B cell (primary cell): Measurements from ENCODE around the gene GRIPAP1. TPM values are rescaled to one million over a fixed set of nuclear protein-coding genes. Genes with fewer than 3 reads are reported as not detected.

Source experiments
- ATAC-seq: fragments of 200-7000 bp; cut with Tn5 transposase; one replicate; pipeline ENCODE4 v1.10.0; 2021; ENCODE audit warnings: low read depth, mild to moderate bottlenecking, moderate number of reproducible peaks, moderate library complexity
- CTCF ChIA-PET: fragments of 350-600 bp; sonication (Branson Sonifier 250); formaldehyde crosslinking; loops from one replicate; lab custom pipeline; 2021; ENCODE audit warnings: antibody characterized with exemption, inconsistent platforms; lab: Charles Lee
- POLR2A ChIA-PET: fragments of 350-600 bp; sonication (Branson Sonifier 250); formaldehyde crosslinking; loops from one replicate; lab custom pipeline; 2021; ENCODE audit warnings: antibody characterized with exemption; lab: Charles Lee
- DNase-seq: peaks from one replicate; pipeline ENCODE4 v3.0.0; 2013
- H2AFZ ChIP-seq: 2 replicates; pipeline ENCODE4 v1.6.1; 2012; ENCODE audit warnings: mild to moderate bottlenecking, low read depth, low read length; ENCODE audit not compliant: insufficient read depth, poor library complexity, severe bottlenecking
- H3K27ac ChIP-seq, 2 donors: 1 replicate in 1 of 2; 2 replicates in 1 of 2; pipeline ENCODE4 v1.5.1; 2012 to 2013; ENCODE audit warnings: low read length in 2 of 2, mild to moderate bottlenecking in 2 of 2, moderate library complexity in 1 of 2
- H3K27me3 ChIP-seq, 4 experiments: fragments of 200-600 bp in 1 of 4; sonication (generic) in 1 of 4; replicated peaks in 1 of 4; 1 replicate in 2 of 4; 2 replicates in 2 of 4; pipeline versions ENCODE4 v1.6.1 to v1.7.0; 2013 to 2016; ENCODE audit warnings: low read length in 3 of 4, mild to moderate bottlenecking in 2 of 4, mixed read lengths in 1 of 4, moderate library complexity in 1 of 4; ENCODE audit not compliant: insufficient read depth in 4 of 4, control insufficient read depth in 3 of 4; ENCODE audit errors: control extremely low read depth in 1 of 4
- H3K36me3 ChIP-seq, 2 experiments: replicated peaks in 1 of 2; 1 replicate in 1 of 2; 2 replicates in 1 of 2; pipeline versions ENCODE4 v1.6.1 to v1.7.1; 2013; ENCODE audit warnings: low read length in 1 of 2; ENCODE audit not compliant: insufficient read depth in 2 of 2, control insufficient read depth in 1 of 2; ENCODE audit errors: control extremely low read depth in 1 of 2, extremely low read depth in 1 of 2
- H3K4me1 ChIP-seq, 2 donors: fragments of 200-600 bp in 1 of 2; sonication (generic) in 1 of 2; 1 replicate in 1 of 2; 2 replicates in 1 of 2; pipeline versions ENCODE4 v1.5.1 to v1.6.1; 2013 to 2017; ENCODE audit warnings: low read length in 2 of 2; ENCODE audit not compliant: control insufficient read depth in 2 of 2, insufficient read depth in 2 of 2
- H3K4me2 ChIP-seq: replicated peaks from 2 replicates; pipeline ENCODE3; 2012; ENCODE audit warnings: mild to moderate bottlenecking, low read depth, low read length; ENCODE audit not compliant: poor library complexity, severe bottlenecking
- H3K4me3 ChIP-seq, 5 experiments: fragments of 200-600 bp in 1 of 5; sonication (generic) in 1 of 5; 1 replicate in 3 of 5; 2 replicates in 2 of 5; pipeline versions ENCODE4 v1.5.1 to v1.7.0; 2011 to 2016; ENCODE audit warnings: low read length in 4 of 5, mild to moderate bottlenecking in 4 of 5, low read depth in 2 of 5, control low read depth in 1 of 5, moderate library complexity in 1 of 5; ENCODE audit not compliant: insufficient read depth in 1 of 5; ENCODE audit errors: control extremely low read depth in 1 of 5, extremely low read depth in 1 of 5
- H3K79me2 ChIP-seq: fragments of 200-600 bp; sonication (generic); one replicate; pipeline ENCODE4 v1.6.0; 2016; ENCODE audit warnings: low read length; ENCODE audit not compliant: control insufficient read depth, insufficient read depth
- H3K9ac ChIP-seq: fragments of 200-600 bp; sonication (generic); 2 replicates; pipeline ENCODE4 v1.6.1; 2017; ENCODE audit warnings: mild to moderate bottlenecking, low read length, moderate library complexity
- H3K9me3 ChIP-seq, 3 donors: one replicate each; pipeline versions ENCODE4 v1.6.1 to v1.7.1; 2013; ENCODE audit warnings: low read length in 2 of 3; ENCODE audit not compliant: control insufficient read depth in 2 of 3, insufficient read depth in 1 of 3; ENCODE audit errors: control extremely low read depth in 1 of 3
- H4K20me1 ChIP-seq: 2 replicates; pipeline ENCODE4 v1.6.0; 2012; ENCODE audit warnings: mild to moderate bottlenecking, low read length; ENCODE audit not compliant: insufficient read depth, control insufficient read depth, poor library complexity, severe bottlenecking
- H3K27ac Mint-ChIP-seq: one replicate; pipeline ENCODE4 v1.8.0; 2021; ENCODE audit warnings: mixed read lengths
- H3K27me3 Mint-ChIP-seq: one replicate; pipeline ENCODE4 v1.8.0; 2021; ENCODE audit warnings: mixed read lengths
- H3K4me1 Mint-ChIP-seq: one replicate; pipeline ENCODE4 v1.8.0; 2021; ENCODE audit warnings: mixed read lengths
- H3K4me3 Mint-ChIP-seq: one replicate; pipeline ENCODE4 v1.8.0; 2021; ENCODE audit warnings: mixed read lengths
- H3K9me3 Mint-ChIP-seq: one replicate; pipeline ENCODE4 v1.8.0; 2022; ENCODE audit warnings: mixed read lengths; ENCODE audit not compliant: insufficient read depth
- CTCF ChIP-seq: fragments of 200-600 bp; IDR thresholded peaks from one replicate; pipeline ENCODE4 v1.8.0; 2022; ENCODE audit warnings: antibody characterized with exemption, mild to moderate bottlenecking
- EZH2 ChIP-seq: IDR thresholded peaks from 2 replicates; pipeline ENCODE4 v1.6.1; 2012; ENCODE audit warnings: borderline replicate concordance, low read depth, mild to moderate bottlenecking, moderate library complexity, low read length; ENCODE audit not compliant: insufficient read depth, poor library complexity, severe bottlenecking
- WGBS: methylation state at CpG from one replicate; pipeline ENCODE4 v1.1.5; 2013; ENCODE audit warnings: missing lambda C conversion rate; ENCODE audit not compliant: insufficient coverage; 5-methylcytosine and 5-hydroxymethylcytosine counted together
- intact Hi-C: fragments of 100-400 bp; cut with micrococcal nuclease; formaldehyde crosslinking; loops from one replicate; pipeline ENCODE4 v1.10.0; 2022
- polyA plus RNA-seq: library from polyadenylated mRNA; depleted of rRNA; stranded (reverse); fragments of >200 nt; gene quantifications from 2 replicates; pipeline ENCODE4 v1.2.3, GENCODE V29; 2012
- total RNA-seq, 2 donors: library from RNA; stranded (reverse); fragments of 120-200 nt in 1 of 2; gene quantifications; 1 replicate in 1 of 2; 2 replicates in 1 of 2; pipeline versions ENCODE4 v1.2.3 to v1.2.4, GENCODE V29; 2013 to 2022

The GRIPAP1 gene
- total and polyA plus RNA-seq, 2 donors (not counting 1 experiment from before 2014, with no cell fraction given): 70.7 to 143 TPM

DNA sequence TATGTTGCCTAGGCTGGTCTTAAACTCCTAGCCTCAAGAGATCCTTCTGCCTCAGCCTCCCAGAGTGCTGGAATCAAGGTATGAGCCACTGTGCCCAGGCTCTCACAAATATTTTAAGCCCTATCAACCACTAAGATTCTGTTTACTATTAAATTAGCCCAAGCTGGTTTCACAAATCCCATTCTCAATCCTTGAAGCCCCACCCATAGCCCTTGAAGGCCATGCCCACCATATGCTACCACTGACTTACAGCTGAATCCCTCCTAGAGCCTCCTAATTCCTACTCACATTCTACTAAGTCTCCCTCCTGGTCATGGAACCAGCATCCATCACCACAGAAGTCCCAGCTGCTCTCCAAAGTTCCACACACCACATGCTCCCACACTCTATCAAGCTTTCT is 9.7 kb downstream of the GRIPAP1 start:
- Mint-ChIP-seq H3K4me1 (peaks cover 2% of the 10 kb centered on the region), H3K9me3 (no peaks in the 10 kb centered on the region), H3K27ac (no peak overlapping the region), H3K27me3 (no peaks in the 10 kb centered on the region), H3K4me3 (no peak overlapping the region)
- H3K36me3 ChIP-seq: peaks cover 0 to 49% of the 10 kb centered on the region in 2 experiments
- H3K9ac ChIP-seq: no peak overlapping the region
- no peaks in the 10 kb centered on the region for H3K9me3 ChIP-seq
- TF ChIP-seq EZH2 (no peak), CTCF (no peak)
- intact Hi-C loops: no loop called here
- H3K4me3 ChIP-seq: no peak overlapping the region
- no peaks in the 10 kb centered on the region for H3K4me1 ChIP-seq
- POLR2A ChIA-PET: no interaction called here
- DNase-seq (no peak), ATAC-seq (no peak)
- H3K27me3 ChIP-seq: no peaks in the 10 kb centered on the region
- H3K79me2 ChIP-seq: peaks cover 9% of the 10 kb centered on the region
- no peak overlapping the region for H3K27ac ChIP-seq
- no peak overlapping the region for H2AFZ ChIP-seq
- H3K4me2 ChIP-seq: no peak overlapping the region
- CTCF ChIA-PET: no interaction called here
- H4K20me1 ChIP-seq: no peaks in the 10 kb centered on the region

- H3K79me2 ChIP-seq: peaks cover 2% of the 10 kb centered on the region
- H3K36me3 ChIP-seq: peaks cover 0 to 40% of the 10 kb centered on the region in 2 experiments
- H3K4me3 ChIP-seq: no peak overlapping the region
- no peaks in the 10 kb centered on the region for H3K27me3 ChIP-seq
- WGBS: no CpG with 5 or more reads among the region's 4 CpGs
- H3K4me1 ChIP-seq: no peaks in the 10 kb centered on the region
- no peak overlapping the region for H2AFZ ChIP-seq
- CTCF ChIA-PET: no interaction called here
- POLR2A ChIA-PET: no interaction called here
- intact Hi-C loops: no loop called here
- H3K27me3 Mint-ChIP-seq: no peaks in the 10 kb centered on the region
- no peak overlapping the region for H3K4me3 Mint-ChIP-seq
- no peaks in the 10 kb centered on the region for H3K9me3 Mint-ChIP-seq
- DNase-seq (no peak), ATAC-seq (no peak)
- TF ChIP-seq EZH2: no peak
- H3K4me1 Mint-ChIP-seq: no peaks in the 10 kb centered on the region
- no peaks in the 10 kb centered on the region for H3K9me3 ChIP-seq
- H3K27ac Mint-ChIP-seq: no peak overlapping the region
- no peak overlapping the region for H3K4me2 ChIP-seq
- H3K27ac ChIP-seq: no peak overlapping the region
- no peak overlapping the region for H3K9ac ChIP-seq
- no peaks in the 10 kb centered on the region for H4K20me1 ChIP-seq
Measured at GRCh38 chrX:48989483-48989882, 12.6 kb downstream of the GRIPAP1 start.
